Right atrium auricular region (tissue), 2 donors: ENCODE results near the gene CFAP20DC. TPM values are rescaled to one million over a fixed set of nuclear protein-coding genes. Genes with fewer than 3 reads are reported as not detected.

Experiments
- DNase-seq: peaks from one replicate; pipeline ENCODE4 v3.0.0-alpha.2; 2019; ENCODE audit warnings: low spot score
- H3K27ac ChIP-seq, 2 donors: fragments of 200-600 bp; sonication (generic); 1 replicate in 1 of 2; 2 replicates in 1 of 2; pipeline ENCODE4 v1.5.1; 2016 to 2019
- H3K27me3 ChIP-seq, 2 donors: fragments of 200-600 bp; sonication (generic); one replicate each; pipeline versions ENCODE4 v1.5.1 to v1.6.0; 2017 to 2019
- H3K36me3 ChIP-seq: fragments of 200-600 bp; sonication (generic); one replicate; pipeline ENCODE4 v1.5.1; 2016
- H3K4me1 ChIP-seq, 2 donors: fragments of 200-600 bp; sonication (generic); one replicate each; pipeline versions ENCODE4 v1.5.1 to v1.6.0; 2017 to 2019
- H3K4me3 ChIP-seq, 2 donors: fragments of 200-600 bp; sonication (generic); 1 replicate in 1 of 2; 2 replicates in 1 of 2; pipeline ENCODE4 v1.5.1; 2017 to 2019; ENCODE audit warnings: mild to moderate bottlenecking in 1 of 2, moderate library complexity in 1 of 2
- H3K9me3 ChIP-seq, 2 donors: fragments of 200-600 bp; sonication (generic); one replicate each; pipeline ENCODE4 v1.5.1; 2019
- CTCF ChIP-seq, 2 donors: fragments of 200-600 bp; sonication (generic); IDR thresholded peaks; one replicate each; pipeline ENCODE4 v1.5.1; 2019; ENCODE audit warnings: antibody characterized with exemption in 2 of 2
- total RNA-seq, 2 donors: library from RNA; depleted of rRNA; stranded (reverse); fragments of >200 nt; gene quantifications; one replicate each; pipeline ENCODE4 v1.1.0, GENCODE V29; 2016

The CFAP20DC gene
- total RNA-seq, 2 donors from 2014 or later, result not detected

GRCh38 chr3:58779934-58780333 lies 269.9 kb downstream of the CFAP20DC start:
- H3K4me1 ChIP-seq, result no peaks in the 10 kb centered on the region
- H3K4me3 ChIP-seq, result no peak overlapping the region
- H3K9me3 ChIP-seq, result peaks cover 0 to 33% of the 10 kb centered on the region in 2 donors
- no peak overlapping the region for H3K27ac ChIP-seq
- no peaks in the 10 kb centered on the region for H3K27me3 ChIP-seq
- TF ChIP-seq CTCF (IDR thresholded peaks at IDR 0.05), result no peak
- H3K36me3 ChIP-seq, result no peaks in the 10 kb centered on the region
- no peak for DNase-seq

GRCh38 chr3:58776231-58776630 lies 273.6 kb downstream of the CFAP20DC start:
- no peak overlapping the region for H3K27ac ChIP-seq
- no peak for DNase-seq
- no peaks in the 10 kb centered on the region for H3K36me3 ChIP-seq
- no peaks in the 10 kb centered on the region for H3K27me3 ChIP-seq
- no peaks in the 10 kb centered on the region for H3K4me1 ChIP-seq
- H3K9me3 ChIP-seq, result peaks cover 0 to 28% of the 10 kb centered on the region in 2 donors
- no peak overlapping the region for H3K4me3 ChIP-seq
- no peak for TF ChIP-seq CTCF (IDR thresholded peaks at IDR 0.05)

- Histone ChIP-seq H3K4me3 (no peak overlapping the region), H3K9me3 (no peaks in the 10 kb centered on the region), H3K4me1 (no peaks in the 10 kb centered on the region), H3K36me3 (no peaks in the 10 kb centered on the region), H3K27ac (no peak overlapping the region), H3K27me3 (no peaks in the 10 kb centered on the region)
- no peak for TF ChIP-seq CTCF (IDR thresholded peaks at IDR 0.05)
- no peak for DNase-seq
These were observed 277.4 kb downstream of the CFAP20DC start for GRCh38 chr3:58772462-58772861.

- H3K4me1 ChIP-seq, result no peaks in the 10 kb centered on the region
These were observed 280.8 kb downstream of the CFAP20DC start for GRCh38 chr3:58769065-58769464.

GRCh38 chr3:58766587-58767282 lies 283.1 kb downstream of the CFAP20DC start:
- H3K36me3 ChIP-seq, result no peaks in the 10 kb centered on the region
- no peaks in the 10 kb centered on the region for H3K4me1 ChIP-seq
- TF ChIP-seq CTCF (IDR thresholded peaks at IDR 0.05), result no peak
- DNase-seq, result no peak
- H3K27ac ChIP-seq, result no peak overlapping the region
- H3K27me3 ChIP-seq, result no peaks in the 10 kb centered on the region
- no peak overlapping the region for H3K4me3 ChIP-seq
- H3K9me3 ChIP-seq, result peaks cover 0 to 10% of the 10 kb centered on the region in 2 donors

More at GRCh38 chr3:58769065-58769464, 280.8 kb downstream of the CFAP20DC start:
- Histone ChIP-seq H3K27ac (no peak overlapping the region), H3K27me3 (no peaks in the 10 kb centered on the region), H3K36me3 (no peaks in the 10 kb centered on the region), H3K9me3 (peaks cover 0 to 9% of the 10 kb centered on the region in 2 donors), H3K4me3 (no peak overlapping the region)
- no peak for TF ChIP-seq CTCF (IDR thresholded peaks at IDR 0.05)
- DNase-seq, result no peak

GRCh38 chr3:58755150-58755549 lies 294.7 kb downstream of the CFAP20DC start:
- Histone ChIP-seq H3K27ac (no peak overlapping the region), H3K9me3 (no peaks in the 10 kb centered on the region), H3K36me3 (no peaks in the 10 kb centered on the region), H3K4me1 (no peaks in the 10 kb centered on the region), H3K27me3 (no peaks in the 10 kb centered on the region), H3K4me3 (no peak overlapping the region)
- DNase-seq, result no peak
- no peak for TF ChIP-seq CTCF (IDR thresholded peaks at IDR 0.05)
